Panc1 (cell line): ENCODE results near the gene UGT1A10. TPM values are rescaled to one million over a fixed set of nuclear protein-coding genes. Genes with fewer than 3 reads are reported as not detected.

Experiments used
- ATAC-seq: fragments of 200-7000 bp; cut with Tn5 transposase; 2 replicates; pipeline ENCODE4 v1.9.1; 2020; ENCODE audit warnings: mild to moderate bottlenecking, moderate library complexity
- BruUV-seq: library from RNA; stranded (reverse); fragments of 400-500 nt; replicated peaks from 2 replicates; lab custom pipeline; 2021; lab: Mats Ljungman, UMichigan
- CTCF ChIA-PET: fragments of 300-600 bp; sonication (Branson Sonifier 250); formaldehyde crosslinking; loops from one replicate; lab custom pipeline; 2022; ENCODE audit warnings: antibody characterized with exemption; lab: Charles Lee
- POLR2A ChIA-PET: fragments of 300-600 bp; sonication (Branson Sonifier 250); formaldehyde crosslinking; loops from one replicate; lab custom pipeline; 2022; ENCODE audit warnings: antibody characterized with exemption; lab: Charles Lee
- DNase-seq: peaks from one replicate; pipeline ENCODE4 v3.0.0-alpha.2; 2010; ENCODE audit warnings: low read depth, low spot score
- H3K27ac ChIP-seq: 2 replicates; pipeline ENCODE4 v1.5.1; 2011; ENCODE audit warnings: mild to moderate bottlenecking, low read length, inconsistent platforms
- H3K27me3 ChIP-seq: fragments of 200-500 bp; sonication (Bioruptor generic); 2 replicates; pipeline ENCODE4 v1.6.0; 2014; ENCODE audit warnings: low read length, inconsistent platforms; ENCODE audit not compliant: control insufficient read depth, insufficient read depth
- H3K36me3 ChIP-seq: fragments of 200-500 bp; sonication (Bioruptor generic); 2 replicates; pipeline ENCODE4 v1.5.1; 2014; ENCODE audit warnings: inconsistent platforms, mild to moderate bottlenecking, low read length, moderate library complexity; ENCODE audit not compliant: control insufficient read depth, insufficient read depth
- H3K4me1 ChIP-seq: 2 replicates; pipeline ENCODE4 v1.5.1; 2011; ENCODE audit warnings: inconsistent platforms, mild to moderate bottlenecking, low read length, moderate library complexity; ENCODE audit not compliant: control insufficient read depth, insufficient read depth
- H3K4me3 ChIP-seq, 2 experiments: 2 replicates each; pipeline ENCODE4 v1.5.1; 2011 to 2012; ENCODE audit warnings: low read depth in 2 of 2, low read length in 2 of 2, mild to moderate bottlenecking in 2 of 2, inconsistent platforms in 1 of 2, moderate library complexity in 1 of 2
- H3K9me3 ChIP-seq: fragments of 200-500 bp; sonication (Bioruptor generic); 2 replicates; pipeline ENCODE4 v1.5.1; 2014; ENCODE audit warnings: low read depth, mild to moderate bottlenecking, inconsistent platforms, low read length, moderate library complexity; ENCODE audit not compliant: control insufficient read depth, insufficient read depth
- CTCF ChIP-seq: fragments of 450-650 bp; IDR thresholded peaks from 2 replicates; pipeline ENCODE4 v1.5.1; 2017; ENCODE audit warnings: mild to moderate bottlenecking
- POLR2AphosphoS5 ChIP-seq: IDR thresholded peaks from 2 replicates; pipeline ENCODE4 v1.6.1; 2012; ENCODE audit warnings: mild to moderate bottlenecking, low read depth, low read length, moderate library complexity
- REST ChIP-seq, 2 experiments: IDR thresholded peaks; 2 replicates each; pipeline ENCODE4 v1.6.1; 2011 to 2012; ENCODE audit warnings: low read depth in 2 of 2, control low read depth in 1 of 2, low read length in 1 of 2, mild to moderate bottlenecking in 1 of 2, moderate library complexity in 1 of 2; ENCODE audit not compliant: insufficient read depth in 1 of 2
- SIN3A ChIP-seq: IDR thresholded peaks from 2 replicates; pipeline ENCODE4 v1.6.1; 2012; ENCODE audit warnings: low read depth, mild to moderate bottlenecking, low read length, moderate library complexity, borderline replicate concordance; ENCODE audit not compliant: insufficient read depth
- TCF7L2 ChIP-seq: IDR thresholded peaks from 2 replicates; pipeline ENCODE4 v1.6.1; 2011; ENCODE audit warnings: mild to moderate bottlenecking, low read depth, low read length, inconsistent platforms
- in situ Hi-C: cut with HindIII; loops from 2 replicates; pipeline ENCODE4 v1.10.0; 2016; ENCODE audit warnings: low sequenced_read_pairs, low pct_unique_long_range_greater_than_20kb
- intact Hi-C: fragments of 100-400 bp; cut with micrococcal nuclease; formaldehyde crosslinking; loops from one replicate; pipeline ENCODE4 v1.10.0; 2022; ENCODE audit not compliant: unreplicated experiment
- total RNA-seq: library from RNA; stranded (reverse); gene quantifications from one replicate; pipeline ENCODE4 v1.2.1, GENCODE V29; 2021; ENCODE audit not compliant: unreplicated experiment

Gene UGT1A10
- total RNA-seq, 1 experiment from 2014 or later = not detected

- no peak for DNase-seq
- TF ChIP-seq SIN3A = no peak
- TF ChIP-seq REST (IDR thresholded peaks at IDR 0.05; ENCODE audit: insufficient read depth in 1 of 2, low read depth in 2 of 2, low read length in 1 of 2) = no peak
- no peak for TF ChIP-seq POLR2AphosphoS5
- TF ChIP-seq TCF7L2 = no peak
- TF ChIP-seq CTCF = no peak
- H3K9me3 ChIP-seq = no peaks in the 10 kb centered on the region
- no peaks in the 10 kb centered on the region for H3K27me3 ChIP-seq
- intact Hi-C loops = no loop called here
- no peak overlapping the region for H3K27ac ChIP-seq
- no TSS peak for BruUV-seq
- CTCF ChIA-PET = no interaction called here
- in situ Hi-C loops = no loop called here
- ATAC-seq = no peak
- POLR2A ChIA-PET = no interaction called here
- H3K36me3 ChIP-seq = no peaks in the 10 kb centered on the region
- H3K4me3 ChIP-seq = no peak overlapping the region
- H3K4me1 ChIP-seq = no peaks in the 10 kb centered on the region
Observed at GRCh38 chr2:233800208-233800607, 164.0 kb downstream of the UGT1A10 start.

GRCh38 chr2:233801357-233802131, 165.3 kb downstream of the UGT1A10 start:
- DNase-seq (no peak), ATAC-seq (no peak; the same call in 1 of the 2 replicates)
- no peaks in the 10 kb centered on the region for H3K36me3 ChIP-seq
- no peaks in the 10 kb centered on the region for H3K4me1 ChIP-seq
- ChIA-PET CTCF (no interaction called here), POLR2A (no interaction called here)
- no peak for TF ChIP-seq CTCF
- no peak for TF ChIP-seq TCF7L2
- no peak for TF ChIP-seq REST (IDR thresholded peaks at IDR 0.05; ENCODE audit: insufficient read depth in 1 of 2, low read depth in 2 of 2, low read length in 1 of 2)
- TF ChIP-seq POLR2AphosphoS5 = no peak
- TF ChIP-seq SIN3A = no peak
- intact Hi-C loops = no loop called here
- no peak overlapping the region for H3K27ac ChIP-seq
- BruUV-seq = no TSS peak
- H3K27me3 ChIP-seq = no peaks in the 10 kb centered on the region; the same call in 1 of the 2 replicates
- in situ Hi-C loops = no loop called here
- H3K4me3 ChIP-seq = no peak overlapping the region
- H3K9me3 ChIP-seq = no peaks in the 10 kb centered on the region
